ENCODE measurements around the gene ZFPL1. TPM values are rescaled to one million over a fixed set of nuclear protein-coding genes. Genes with fewer than 3 reads are reported as not detected.
A peak's percentile ranks its signal among the peaks of the same experiment; 100 is the strongest.

Gene ZFPL1
- total and polyA plus RNA-seq, 4 donors, result 34.5 to 45.8 (median 35.2) TPM

DNA sequence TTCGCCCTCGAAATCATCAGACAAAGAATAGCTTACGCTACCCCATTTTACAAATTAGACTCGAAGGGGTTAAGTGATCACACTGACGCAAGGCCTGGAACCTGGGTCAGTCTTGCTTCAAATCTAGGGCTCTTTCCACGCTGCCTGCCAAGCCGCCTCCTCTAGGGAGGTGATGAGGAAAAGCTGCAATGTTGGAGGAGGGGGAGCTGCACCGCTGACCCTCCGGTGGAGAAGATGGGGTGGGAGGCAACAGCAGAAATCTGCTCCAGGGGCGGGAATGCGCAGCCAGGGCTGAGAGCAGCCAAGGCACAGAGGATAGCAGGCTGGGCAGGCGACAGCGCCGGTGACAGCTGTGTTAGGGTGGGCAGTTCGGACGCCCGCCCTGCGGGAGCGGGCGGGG lies 49.7 kb downstream of the ZFPL1 start:
- H3K27ac ChIP-seq (ENCODE audit: low read depth in 1 of 2, low read length in 1 of 2), result peak overlapping the region; percentile 96 to 98
- peaks cover 0 to 20% (median 12%) of the 10 kb centered on the region in 5 donors for H3K4me1 ChIP-seq (ENCODE audit: control insufficient read depth in 5 of 5, insufficient read depth in 5 of 5, low read length in 5 of 5)
- peak overlapping the region; percentile 92 to 96 for H3K9ac ChIP-seq (ENCODE audit: insufficient read depth in 1 of 2, low read length in 2 of 2)
- no peaks in the 10 kb centered on the region for H3K27me3 ChIP-seq (ENCODE audit: control insufficient read depth in 3 of 3, insufficient read depth in 3 of 3, low read length in 2 of 3)
- H3K9me3 ChIP-seq (ENCODE audit: control insufficient read depth in 4 of 4, insufficient read depth in 3 of 4, low read length in 3 of 4), result no peaks in the 10 kb centered on the region
- WGBS, 2 donors, result 1 to 2% methylated on average over 20 of the region's 20 CpGs
- H3K36me3 ChIP-seq (ENCODE audit: control insufficient read depth in 4 of 4, insufficient read depth in 4 of 4, low read length in 4 of 4), result peaks cover 18 to 41% (median 35%) of the 10 kb centered on the region in 4 donors
- no peak for ATAC-seq (ENCODE audit: insufficient read depth, low FRiP score)
- TF ChIP-seq, protein P1, sequence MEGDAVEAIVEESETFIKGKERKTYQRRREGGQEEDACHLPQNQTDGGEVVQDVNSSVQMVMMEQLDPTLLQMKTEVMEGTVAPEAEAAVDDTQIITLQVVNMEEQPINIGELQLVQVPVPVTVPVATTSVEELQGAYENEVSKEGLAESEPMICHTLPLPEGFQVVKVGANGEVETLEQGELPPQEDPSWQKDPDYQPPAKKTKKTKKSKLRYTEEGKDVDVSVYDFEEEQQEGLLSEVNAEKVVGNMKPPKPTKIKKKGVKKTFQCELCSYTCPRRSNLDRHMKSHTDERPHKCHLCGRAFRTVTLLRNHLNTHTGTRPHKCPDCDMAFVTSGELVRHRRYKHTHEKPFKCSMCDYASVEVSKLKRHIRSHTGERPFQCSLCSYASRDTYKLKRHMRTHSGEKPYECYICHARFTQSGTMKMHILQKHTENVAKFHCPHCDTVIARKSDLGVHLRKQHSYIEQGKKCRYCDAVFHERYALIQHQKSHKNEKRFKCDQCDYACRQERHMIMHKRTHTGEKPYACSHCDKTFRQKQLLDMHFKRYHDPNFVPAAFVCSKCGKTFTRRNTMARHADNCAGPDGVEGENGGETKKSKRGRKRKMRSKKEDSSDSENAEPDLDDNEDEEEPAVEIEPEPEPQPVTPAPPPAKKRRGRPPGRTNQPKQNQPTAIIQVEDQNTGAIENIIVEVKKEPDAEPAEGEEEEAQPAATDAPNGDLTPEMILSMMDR (IDR thresholded peaks at IDR 0.05; ENCODE audit: control extremely low read depth, extremely low read depth), result no peak
- DNase-seq, result peak; percentile 37 to 66 (median 48)
- H3K4me3 ChIP-seq, result peak overlapping the region; percentile 95

DNA sequence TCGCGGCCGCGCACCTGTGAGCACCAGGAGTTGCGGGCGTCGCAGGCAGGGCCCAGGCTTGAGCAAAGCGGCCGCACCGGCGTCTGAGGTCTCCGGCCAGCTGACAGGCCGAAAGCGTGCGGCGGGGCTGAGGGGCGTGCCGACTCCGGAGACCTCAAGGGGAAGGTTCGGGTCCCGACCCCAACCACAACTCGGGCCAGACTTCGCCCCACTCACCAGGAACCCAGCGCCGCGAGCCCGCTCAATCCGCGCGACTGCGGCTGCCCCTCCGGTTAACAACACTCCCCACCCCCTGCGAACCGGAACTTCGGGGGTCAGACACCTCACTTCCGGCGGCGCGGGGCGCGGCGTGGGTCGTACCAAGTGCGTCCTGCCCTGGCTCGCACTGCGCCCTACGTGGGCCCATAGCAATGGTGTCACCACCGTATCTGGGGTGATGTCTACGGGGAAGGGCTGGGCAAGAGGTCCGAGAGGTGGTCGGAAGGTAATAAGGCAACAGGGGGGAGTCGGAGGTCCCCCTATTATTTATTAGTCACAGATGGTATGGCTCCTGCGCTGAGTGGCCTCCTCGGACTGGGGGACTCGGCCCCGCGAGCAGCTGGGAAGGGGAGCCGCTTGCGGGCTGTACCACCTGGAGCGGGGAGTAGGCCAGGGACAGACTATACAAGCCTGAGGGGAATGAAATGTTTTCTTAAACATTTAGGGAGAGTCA lies 50.4 kb downstream of the ZFPL1 start, which contains the start of gene SYVN1:
Gene SYVN1 (minus strand): TSS at position 280 of the 712 bp plus-strand sequence. CDS start 918 bp downstream, outside the sequence.
- TF ChIP-seq, protein P1 (IDR thresholded peaks at IDR 0.05; ENCODE audit: control extremely low read depth, extremely low read depth), result no peak
- peaks cover 0 to 20% (median 12%) of the 10 kb centered on the region in 5 donors for H3K4me1 ChIP-seq (ENCODE audit: control insufficient read depth in 5 of 5, insufficient read depth in 5 of 5, low read length in 5 of 5)
- H3K27ac ChIP-seq (ENCODE audit: low read depth in 1 of 2, low read length in 1 of 2), result peak within 1 kb of the TSS; percentile 96 to 98
- 0% methylated on average over 58 to 60 of the region's 60 CpGs for WGBS, 2 donors
- DNase-seq (peak; percentile 90 to 95 (median 93)), ATAC-seq (ENCODE audit: insufficient read depth, low FRiP score) (peak; percentile 87)
- H3K9ac ChIP-seq (ENCODE audit: insufficient read depth in 1 of 2, low read length in 2 of 2), result peak within 1 kb of the TSS; percentile 92 to 96
- H3K27me3 ChIP-seq (ENCODE audit: control insufficient read depth in 3 of 3, insufficient read depth in 3 of 3, low read length in 2 of 3), result no peaks in the 10 kb centered on the region
- H3K4me3 ChIP-seq, result peak within 1 kb of the TSS; percentile 95
- H3K9me3 ChIP-seq (ENCODE audit: control insufficient read depth in 4 of 4, insufficient read depth in 3 of 4, low read length in 3 of 4), result no peaks in the 10 kb centered on the region
- peaks cover 13 to 36% (median 31%) of the 10 kb centered on the region in 4 donors for H3K36me3 ChIP-seq (ENCODE audit: control insufficient read depth in 4 of 4, insufficient read depth in 4 of 4, low read length in 4 of 4)

DNA sequence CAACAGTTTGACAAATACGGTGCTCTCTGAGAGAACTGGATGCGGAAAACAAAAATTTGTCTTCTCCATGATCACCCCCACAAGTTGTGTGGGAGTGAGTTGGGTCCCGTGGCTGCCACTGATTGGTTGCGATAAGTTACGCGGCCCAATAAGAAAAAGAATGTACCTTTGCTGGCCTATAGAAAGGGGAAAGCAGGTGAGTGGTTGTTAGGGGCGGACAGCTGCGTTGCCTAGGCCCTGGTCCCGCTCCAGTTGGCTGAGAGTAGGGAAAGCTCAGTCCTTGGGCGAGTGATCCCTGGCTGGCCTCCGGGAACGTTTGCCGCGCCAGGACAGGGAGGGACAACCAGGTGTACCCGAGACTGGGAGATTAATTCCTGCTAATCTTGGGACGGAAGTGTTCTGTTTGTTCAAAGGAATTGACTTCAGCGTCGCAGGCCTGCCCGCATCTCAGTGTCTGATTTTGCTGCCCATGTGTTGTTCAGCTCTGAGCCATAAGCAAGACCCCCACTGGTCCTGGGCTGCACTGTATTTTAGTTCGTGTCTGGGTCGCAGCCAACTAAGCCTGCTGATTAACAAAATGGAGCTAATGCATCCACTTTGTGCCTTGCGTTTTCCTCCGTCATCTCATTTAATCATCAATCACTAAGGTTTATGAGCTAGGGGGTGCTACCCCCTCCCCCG lies 51.1 kb downstream of the ZFPL1 start:
- H3K36me3 ChIP-seq (ENCODE audit: control insufficient read depth in 4 of 4, insufficient read depth in 4 of 4, low read length in 4 of 4), result peaks cover 7 to 29% (median 25%) of the 10 kb centered on the region in 4 donors
- DNase-seq (peak; percentile 91 to 97 (median 97)), ATAC-seq (ENCODE audit: insufficient read depth, low FRiP score) (peak; percentile 86)
- H3K27me3 ChIP-seq (ENCODE audit: control insufficient read depth in 3 of 3, insufficient read depth in 3 of 3, low read length in 2 of 3), result no peaks in the 10 kb centered on the region
- H3K9ac ChIP-seq (ENCODE audit: insufficient read depth in 1 of 2, low read length in 2 of 2), result peak overlapping the region; percentile 92 to 96
- TF ChIP-seq, protein P1 (IDR thresholded peaks at IDR 0.05; ENCODE audit: control extremely low read depth, extremely low read depth), result no peak
- peak overlapping the region; percentile 96 to 98 for H3K27ac ChIP-seq (ENCODE audit: low read depth in 1 of 2, low read length in 1 of 2)
- H3K9me3 ChIP-seq (ENCODE audit: control insufficient read depth in 4 of 4, insufficient read depth in 3 of 4, low read length in 3 of 4), result no peaks in the 10 kb centered on the region
- 2 to 3% methylated on average over 24 of the region's 24 CpGs for WGBS, 2 donors
- peak overlapping the region; percentile 95 for H3K4me3 ChIP-seq
- H3K4me1 ChIP-seq (ENCODE audit: control insufficient read depth in 5 of 5, insufficient read depth in 5 of 5, low read length in 5 of 5), result peaks cover 0 to 20% (median 12%) of the 10 kb centered on the region in 5 donors

Measured in lung (tissue), 12 donors.